Osteoblast (primary cell): ENCODE measurements around the gene PLEKHA1. TPM values are rescaled to one million over a fixed set of nuclear protein-coding genes. Genes with fewer than 3 reads are reported as not detected.

Source experiments
- DNase-seq: peaks from one replicate; pipeline ENCODE4 v3.0.0; 2011; ENCODE audit warnings: low spot score, mixed read lengths; ENCODE audit not compliant: insufficient read length; ENCODE audit errors: missing footprints
- H2AFZ ChIP-seq: 2 replicates; pipeline ENCODE4 v1.6.0; 2011; ENCODE audit warnings: mild to moderate bottlenecking, low read length
- H3K27ac ChIP-seq: 2 replicates; pipeline ENCODE4 v1.5.1; 2011; ENCODE audit warnings: mild to moderate bottlenecking, low read depth, low read length, moderate library complexity
- H3K27me3 ChIP-seq: 2 replicates; pipeline ENCODE4 v1.6.0; 2012; ENCODE audit warnings: mild to moderate bottlenecking, control low read depth, inconsistent platforms, low read length, moderate library complexity; ENCODE audit not compliant: insufficient read depth
- H3K36me3 ChIP-seq: 2 replicates; pipeline ENCODE4 v1.5.1; 2011; ENCODE audit warnings: mild to moderate bottlenecking, low read length, control low read depth, moderate library complexity; ENCODE audit not compliant: insufficient read depth
- H3K4me1 ChIP-seq: 2 replicates; pipeline ENCODE4 v1.5.1; 2011; ENCODE audit warnings: mild to moderate bottlenecking, low read length, control low read depth, moderate library complexity; ENCODE audit not compliant: insufficient read depth
- H3K4me2 ChIP-seq: 2 replicates; pipeline ENCODE4 v1.6.0; 2011; ENCODE audit warnings: mild to moderate bottlenecking, low read length; ENCODE audit not compliant: insufficient read depth
- H3K4me3 ChIP-seq: fragments of 200-600 bp; sonication (generic); 3 replicates; pipeline ENCODE4 v1.5.1; 2012; ENCODE audit warnings: mild to moderate bottlenecking, low read length, inconsistent platforms; ENCODE audit not compliant: insufficient read depth
- H3K79me2 ChIP-seq: 2 replicates; pipeline ENCODE4 v1.6.0; 2012; ENCODE audit warnings: mild to moderate bottlenecking, low read length, control low read depth, inconsistent platforms; ENCODE audit not compliant: insufficient read depth
- H3K9me3 ChIP-seq: 2 replicates; pipeline ENCODE4 v1.5.1; 2011; ENCODE audit warnings: low read depth, low read length, control low read depth
- H4K20me1 ChIP-seq: 2 replicates; pipeline ENCODE4 v1.6.0; 2012; ENCODE audit warnings: mild to moderate bottlenecking, low read length, control low read depth; ENCODE audit not compliant: insufficient read depth
- CTCF ChIP-seq: IDR thresholded peaks from 2 replicates; pipeline ENCODE4 v1.5.1; 2011; ENCODE audit warnings: mild to moderate bottlenecking, low read depth, low read length, moderate library complexity; ENCODE audit errors: extremely low read depth
- total RNA-seq: library from RNA; depleted of rRNA; stranded (reverse); fragments of >200 nt; gene quantifications from 2 replicates; pipeline ENCODE4 v1.2.3, GENCODE V29; 2012

The PLEKHA1 gene
- total RNA-seq, 1 donor = 17.4 TPM

- peak overlapping the region; percentile 88 for H2AFZ ChIP-seq
- H3K27ac ChIP-seq = peak overlapping the region; percentile 60
- H3K4me3 ChIP-seq = peak overlapping the region; percentile 85
- H3K4me2 ChIP-seq = peak overlapping the region; percentile 83
- H4K20me1 ChIP-seq = peaks cover 41% of the 10 kb centered on the region
- peaks cover 14% of the 10 kb centered on the region for H3K4me1 ChIP-seq
- peaks cover 3% of the 10 kb centered on the region for H3K27me3 ChIP-seq
- peaks cover 1% of the 10 kb centered on the region for H3K36me3 ChIP-seq
- DNase-seq = peak; percentile 91
- no peak for TF ChIP-seq CTCF
- H3K79me2 ChIP-seq = peaks cover 48% of the 10 kb centered on the region
- no peaks in the 10 kb centered on the region for H3K9me3 ChIP-seq
Measured at GRCh38 chr10:122462533-122463465, 88.3 kb downstream of the PLEKHA1 start.

GRCh38 chr10:122463466-122464249 is 89.2 kb downstream of the PLEKHA1 start:
- peaks cover 56% of the 10 kb centered on the region for H3K79me2 ChIP-seq
- peaks cover 22% of the 10 kb centered on the region for H3K4me1 ChIP-seq
- peak overlapping the region; percentile 88 for H2AFZ ChIP-seq
- peak overlapping the region; percentile 85 for H3K4me3 ChIP-seq
- H3K36me3 ChIP-seq = peaks cover 5% of the 10 kb centered on the region
- H3K27me3 ChIP-seq = peaks cover 3% of the 10 kb centered on the region
- H3K4me2 ChIP-seq = peak overlapping the region; percentile 83
- H3K9me3 ChIP-seq = no peaks in the 10 kb centered on the region
- peaks cover 49% of the 10 kb centered on the region for H4K20me1 ChIP-seq
- TF ChIP-seq CTCF = no peak
- no peak for DNase-seq
- peak overlapping the region; percentile 60 for H3K27ac ChIP-seq

- no peaks in the 10 kb centered on the region for H3K9me3 ChIP-seq
- peaks cover 49% of the 10 kb centered on the region for H4K20me1 ChIP-seq
- no peak overlapping the region for H2AFZ ChIP-seq
- H3K4me3 ChIP-seq = no peak overlapping the region
- no peaks in the 10 kb centered on the region for H3K27me3 ChIP-seq
- H3K4me2 ChIP-seq = peak overlapping the region; percentile 83
- no peak overlapping the region for H3K27ac ChIP-seq
- DNase-seq = peak; percentile 58
- H3K79me2 ChIP-seq = peaks cover 56% of the 10 kb centered on the region
- peaks cover 26% of the 10 kb centered on the region for H3K4me1 ChIP-seq
- TF ChIP-seq CTCF = no peak
- peaks cover 5% of the 10 kb centered on the region for H3K36me3 ChIP-seq
Measured at GRCh38 chr10:122464250-122464510, 89.7 kb downstream of the PLEKHA1 start.

- Histone ChIP-seq H3K79me2 (peaks cover 60% of the 10 kb centered on the region), H3K27ac (no peak overlapping the region), H3K4me3 (no peak overlapping the region), H4K20me1 (peaks cover 52% of the 10 kb centered on the region), H3K36me3 (peaks cover 5% of the 10 kb centered on the region), H3K4me1 (peaks cover 30% of the 10 kb centered on the region), H3K9me3 (no peaks in the 10 kb centered on the region), H3K27me3 (no peaks in the 10 kb centered on the region), H2AFZ (no peak overlapping the region), H3K4me2 (no peak overlapping the region)
- no peak for DNase-seq
- TF ChIP-seq CTCF = no peak
Measured at GRCh38 chr10:122464586-122464985, 90.1 kb downstream of the PLEKHA1 start.
